Measurements from ENCODE around the gene PRR19.

GRCh38 chr19:42282819-42283187 is 19.1 kb upstream of the PRR19 start:
- TF ChIP-seq POLR2AphosphoS5 (IDR thresholded peaks at IDR 0.05; ENCODE audit: low read length) (no peak), POLR2AphosphoS2 (IDR thresholded peaks at IDR 0.05; ENCODE audit: low read depth, low read length) (no peak), CTCF (IDR thresholded peaks at IDR 0.05 in 2 of 3, conservative IDR thresholded peaks at IDR 0.05 in 1 of 3; ENCODE audit: control insufficient read depth in 2 of 3, extremely low read depth in 1 of 3, insufficient read depth in 1 of 3, low read depth in 3 of 3, low read length in 3 of 3) (no peak), BHLHE40 (IDR thresholded peaks at IDR 0.05; ENCODE audit: borderline replicate concordance in 1 of 2, low read depth in 2 of 2, low read length in 1 of 2) (no peak), POLR2A (IDR thresholded peaks at IDR 0.05; ENCODE audit: low read depth, low read length) (no peak), ATF3 (IDR thresholded peaks at IDR 0.05; ENCODE audit: borderline replicate concordance, extremely low read depth, low read depth, low read length) (no peak)

Data from GM12878 (cell line).